SK-N-SH (cell line): ENCODE results near the gene HNRNPD.

ENCODE experiments used
- EP300 ChIP-seq, 2 experiments: IDR thresholded peaks; 2 replicates each; pipeline versions ENCODE4 v1.4.0 to v1.6.1; 2012; ENCODE audit warnings: borderline replicate concordance in 1 of 2, low read depth in 1 of 2, low read length in 1 of 2
- EZH2phosphoT487 ChIP-seq: fragments of 200-600 bp; sonication (generic); IDR thresholded peaks from 2 replicates; pipeline ENCODE4 v1.6.1; 2017; ENCODE audit warnings: low read depth, mixed run types, mild to moderate bottlenecking, antibody characterized with exemption, moderate library complexity, borderline replicate concordance
- GABPA ChIP-seq: IDR thresholded peaks from 2 replicates; pipeline ENCODE4 v1.4.0; 2012; ENCODE audit warnings: low read depth, mild to moderate bottlenecking
- POLR2AphosphoS5 ChIP-seq: IDR thresholded peaks from 2 replicates; pipeline ENCODE4 v1.6.1; 2012; ENCODE audit warnings: low read depth, low read length
- RCOR1 ChIP-seq: fragments of 150-350 bp; IDR thresholded peaks from 2 replicates; pipeline ENCODE4 v1.6.1; 2017; ENCODE audit warnings: antibody characterized with exemption, low read length
- RFX5 ChIP-seq: IDR thresholded peaks from 2 replicates; pipeline ENCODE4 v1.6.1; 2012; ENCODE audit warnings: mild to moderate bottlenecking, improper control_type of control experiment, low read length
- TEAD4 ChIP-seq: IDR thresholded peaks from 2 replicates; pipeline ENCODE4 v1.4.0; 2012; ENCODE audit warnings: mild to moderate bottlenecking, borderline replicate concordance; ENCODE audit not compliant: insufficient read depth
- YY1 ChIP-seq: IDR thresholded peaks from 2 replicates; pipeline ENCODE4 v1.4.0; 2012; ENCODE audit warnings: low read depth, mild to moderate bottlenecking
- TF ChIP-seq, protein P1 (sequence below): fragments of 200-600 bp; sonication (generic); IDR thresholded peaks from 2 replicates; pipeline ENCODE4 v1.6.1; 2017; ENCODE audit warnings: antibody characterized with exemption, mild to moderate bottlenecking, moderate library complexity
- TF ChIP-seq, protein P2 (sequence below): IDR thresholded peaks from 2 replicates; pipeline ENCODE4 v1.6.1; 2012; ENCODE audit warnings: mild to moderate bottlenecking, low read depth, low read length, moderate library complexity

DNA sequence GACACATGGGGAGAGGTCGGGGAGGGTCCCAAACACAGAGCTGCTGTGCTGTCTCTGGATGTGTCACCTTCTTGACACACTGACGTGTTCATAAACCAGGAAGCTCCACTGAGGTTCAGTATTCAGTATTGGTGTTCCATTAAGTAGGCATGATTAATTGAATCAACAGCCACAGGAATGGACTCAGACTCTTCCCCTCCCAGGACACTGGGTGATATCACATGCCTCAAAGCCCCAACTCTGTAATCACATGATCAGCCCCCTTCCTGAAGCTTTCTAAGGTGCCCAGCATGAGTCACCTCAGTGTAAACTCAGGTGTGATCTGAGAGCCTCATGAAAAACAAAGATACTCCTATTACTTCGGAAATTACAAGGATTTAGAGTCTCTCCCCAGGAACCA is 21.1 kb upstream of the HNRNPD start:
- no peak for TF ChIP-seq POLR2AphosphoS5
- TF ChIP-seq TEAD4: no peak
- no peak for TF ChIP-seq EZH2phosphoT487
- TF ChIP-seq, protein P1, sequence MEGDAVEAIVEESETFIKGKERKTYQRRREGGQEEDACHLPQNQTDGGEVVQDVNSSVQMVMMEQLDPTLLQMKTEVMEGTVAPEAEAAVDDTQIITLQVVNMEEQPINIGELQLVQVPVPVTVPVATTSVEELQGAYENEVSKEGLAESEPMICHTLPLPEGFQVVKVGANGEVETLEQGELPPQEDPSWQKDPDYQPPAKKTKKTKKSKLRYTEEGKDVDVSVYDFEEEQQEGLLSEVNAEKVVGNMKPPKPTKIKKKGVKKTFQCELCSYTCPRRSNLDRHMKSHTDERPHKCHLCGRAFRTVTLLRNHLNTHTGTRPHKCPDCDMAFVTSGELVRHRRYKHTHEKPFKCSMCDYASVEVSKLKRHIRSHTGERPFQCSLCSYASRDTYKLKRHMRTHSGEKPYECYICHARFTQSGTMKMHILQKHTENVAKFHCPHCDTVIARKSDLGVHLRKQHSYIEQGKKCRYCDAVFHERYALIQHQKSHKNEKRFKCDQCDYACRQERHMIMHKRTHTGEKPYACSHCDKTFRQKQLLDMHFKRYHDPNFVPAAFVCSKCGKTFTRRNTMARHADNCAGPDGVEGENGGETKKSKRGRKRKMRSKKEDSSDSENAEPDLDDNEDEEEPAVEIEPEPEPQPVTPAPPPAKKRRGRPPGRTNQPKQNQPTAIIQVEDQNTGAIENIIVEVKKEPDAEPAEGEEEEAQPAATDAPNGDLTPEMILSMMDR: no peak
- TF ChIP-seq RFX5: no peak
- no peak for TF ChIP-seq RCOR1
- no peak for TF ChIP-seq YY1
- TF ChIP-seq, protein P2, sequence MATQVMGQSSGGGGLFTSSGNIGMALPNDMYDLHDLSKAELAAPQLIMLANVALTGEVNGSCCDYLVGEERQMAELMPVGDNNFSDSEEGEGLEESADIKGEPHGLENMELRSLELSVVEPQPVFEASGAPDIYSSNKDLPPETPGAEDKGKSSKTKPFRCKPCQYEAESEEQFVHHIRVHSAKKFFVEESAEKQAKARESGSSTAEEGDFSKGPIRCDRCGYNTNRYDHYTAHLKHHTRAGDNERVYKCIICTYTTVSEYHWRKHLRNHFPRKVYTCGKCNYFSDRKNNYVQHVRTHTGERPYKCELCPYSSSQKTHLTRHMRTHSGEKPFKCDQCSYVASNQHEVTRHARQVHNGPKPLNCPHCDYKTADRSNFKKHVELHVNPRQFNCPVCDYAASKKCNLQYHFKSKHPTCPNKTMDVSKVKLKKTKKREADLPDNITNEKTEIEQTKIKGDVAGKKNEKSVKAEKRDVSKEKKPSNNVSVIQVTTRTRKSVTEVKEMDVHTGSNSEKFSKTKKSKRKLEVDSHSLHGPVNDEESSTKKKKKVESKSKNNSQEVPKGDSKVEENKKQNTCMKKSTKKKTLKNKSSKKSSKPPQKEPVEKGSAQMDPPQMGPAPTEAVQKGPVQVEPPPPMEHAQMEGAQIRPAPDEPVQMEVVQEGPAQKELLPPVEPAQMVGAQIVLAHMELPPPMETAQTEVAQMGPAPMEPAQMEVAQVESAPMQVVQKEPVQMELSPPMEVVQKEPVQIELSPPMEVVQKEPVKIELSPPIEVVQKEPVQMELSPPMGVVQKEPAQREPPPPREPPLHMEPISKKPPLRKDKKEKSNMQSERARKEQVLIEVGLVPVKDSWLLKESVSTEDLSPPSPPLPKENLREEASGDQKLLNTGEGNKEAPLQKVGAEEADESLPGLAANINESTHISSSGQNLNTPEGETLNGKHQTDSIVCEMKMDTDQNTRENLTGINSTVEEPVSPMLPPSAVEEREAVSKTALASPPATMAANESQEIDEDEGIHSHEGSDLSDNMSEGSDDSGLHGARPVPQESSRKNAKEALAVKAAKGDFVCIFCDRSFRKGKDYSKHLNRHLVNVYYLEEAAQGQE: no peak
- no peak for TF ChIP-seq EP300 (IDR thresholded peaks at IDR 0.05; ENCODE audit: borderline replicate concordance in 1 of 2, low read depth in 1 of 2, low read length in 1 of 2)
- no peak for TF ChIP-seq GABPA
